ENCODE data around the gene CACNA1B. TPM values are rescaled to one million over a fixed set of nuclear protein-coding genes. Genes with fewer than 3 reads are reported as not detected.

Gene CACNA1B
- total RNA-seq, 2 donors from 2014 or later = 0.26 to 0.99 TPM

- Histone ChIP-seq H3K27me3 (no peaks in the 10 kb centered on the region), H3K9me3 (no peaks in the 10 kb centered on the region), H3K36me3 (replicated peaks in 1 of 2; ENCODE audit: insufficient read depth in 1 of 2, low read depth in 2 of 2) (no peaks in the 10 kb centered on the region), H3K4me3 (no peak overlapping the region), H3K4me1 (no peaks in the 10 kb centered on the region), H3K27ac (no peak overlapping the region)
- DNase-seq (no peak), ATAC-seq (no peak)
- WGBS, 2 donors = 69 to 78% methylated on average over 2 to 3 of the region's 3 CpGs
- TF ChIP-seq CTCF (IDR thresholded peaks at IDR 0.05) = no peak
- no peak for TF ChIP-seq POLR2A (IDR thresholded peaks at IDR 0.05)
- intact Hi-C loops (cut with DNase I) = no loop called here
Observed at GRCh38 chr9:137912671-137913070, 35.1 kb downstream of the CACNA1B start.

- intact Hi-C loops (cut with DNase I) = no loop called here
- 79 to 89% methylated on average over 7 of the region's 7 CpGs for whole genome bisulfite sequencing, 2 donors
- DNase-seq (no peak), ATAC-seq (no peak)
- Histone ChIP-seq H3K9me3 (no peaks in the 10 kb centered on the region), H3K27me3 (no peaks in the 10 kb centered on the region), H3K4me3 (no peak overlapping the region), H3K36me3 (replicated peaks in 1 of 2; ENCODE audit: insufficient read depth in 1 of 2, low read depth in 2 of 2) (no peaks in the 10 kb centered on the region), H3K4me1 (no peaks in the 10 kb centered on the region), H3K27ac (no peak overlapping the region)
- TF ChIP-seq CTCF (IDR thresholded peaks at IDR 0.05) (no peak), POLR2A (IDR thresholded peaks at IDR 0.05) (no peak)
Observed at GRCh38 chr9:137913132-137913531, 35.5 kb downstream of the CACNA1B start.

- no peaks in the 10 kb centered on the region for H3K4me1 ChIP-seq
- DNase-seq (no peak), ATAC-seq (no peak)
- no peaks in the 10 kb centered on the region for H3K27me3 ChIP-seq
- no peak overlapping the region for H3K4me3 ChIP-seq
- no peaks in the 10 kb centered on the region for H3K36me3 ChIP-seq (replicated peaks in 1 of 2; ENCODE audit: insufficient read depth in 1 of 2, low read depth in 2 of 2)
- H3K27ac ChIP-seq = no peak overlapping the region
- TF ChIP-seq CTCF (IDR thresholded peaks at IDR 0.05) (no peak), POLR2A (IDR thresholded peaks at IDR 0.05) (no peak)
- H3K9me3 ChIP-seq = no peaks in the 10 kb centered on the region
- WGBS, 2 donors = 45 to 67% methylated on average over 4 to 5 of the region's 5 CpGs
- intact Hi-C loops (cut with DNase I) = no loop called here
Observed at GRCh38 chr9:137913771-137914767, 36.5 kb downstream of the CACNA1B start.

GRCh38 chr9:137916540-137916939, 39.0 kb downstream of the CACNA1B start:
- H3K36me3 ChIP-seq (replicated peaks in 1 of 2; ENCODE audit: insufficient read depth in 1 of 2, low read depth in 2 of 2) = no peaks in the 10 kb centered on the region
- H3K9me3 ChIP-seq = no peaks in the 10 kb centered on the region
- no peak overlapping the region for H3K27ac ChIP-seq
- TF ChIP-seq POLR2A (IDR thresholded peaks at IDR 0.05) (no peak), CTCF (IDR thresholded peaks at IDR 0.05) (no peak)
- no peak for ATAC-seq
- WGBS, 2 donors = 68 to 71% methylated on average over 11 of the region's 11 CpGs
- no peaks in the 10 kb centered on the region for H3K27me3 ChIP-seq
- H3K4me3 ChIP-seq = no peak overlapping the region
- no peaks in the 10 kb centered on the region for H3K4me1 ChIP-seq
- intact Hi-C loops (cut with DNase I) = no loop called here
- DNase-seq = no peak
